Tibial nerve (tissue), 4 donors: ENCODE data around the gene FER1L5. TPM values are rescaled to one million over a fixed set of nuclear protein-coding genes. Genes with fewer than 3 reads are reported as not detected.

Experiments
- DNase-seq, 2 donors: peaks; one replicate each; pipeline ENCODE4 v3.0.0-alpha.2; 2019; ENCODE audit warnings: low spot score in 2 of 2
- H3K27ac ChIP-seq, 4 donors: fragments of 200-600 bp; sonication (generic) in 3 of 4; one replicate each; pipeline ENCODE4 v1.5.1; 2017 to 2019; ENCODE audit warnings: mild to moderate bottlenecking in 1 of 4
- H3K27me3 ChIP-seq, 2 donors: fragments of 200-600 bp; sonication (generic) in 1 of 2; one replicate each; pipeline versions ENCODE4 v1.5.1 to v1.6.0; 2017 to 2019
- H3K36me3 ChIP-seq, 3 donors: fragments of 200-600 bp; sonication (generic); one replicate each; pipeline ENCODE4 v1.5.1; 2018 to 2019
- H3K4me1 ChIP-seq, 4 donors: fragments of 200-600 bp; sonication (generic) in 3 of 4; one replicate each; pipeline ENCODE4 v1.5.1; 2017 to 2019
- H3K4me3 ChIP-seq, 4 donors: fragments of 200-600 bp; sonication (generic) in 3 of 4; one replicate each; pipeline ENCODE4 v1.5.1; 2017 to 2019; ENCODE audit warnings: mild to moderate bottlenecking in 1 of 4, moderate library complexity in 1 of 4
- H3K9me3 ChIP-seq, 4 donors: fragments of 200-600 bp; sonication (generic) in 3 of 4; one replicate each; pipeline ENCODE4 v1.5.1; 2017 to 2019
- CTCF ChIP-seq, 5 experiments: fragments of 200-600 bp in 3 of 5; fragments of 450-650 bp in 2 of 5; sonication (generic) in 3 of 5; IDR thresholded peaks; one replicate each; pipeline ENCODE4 v1.5.1; 2016 to 2019; ENCODE audit warnings: antibody characterized with exemption in 5 of 5, mild to moderate bottlenecking in 3 of 5, moderate library complexity in 2 of 5
- EP300 ChIP-seq, 2 donors: sonication (generic); formaldehyde crosslinking; IDR thresholded peaks; one replicate each; pipeline ENCODE4 v1.6.1; 2017; ENCODE audit warnings: antibody characterized with exemption in 2 of 2, mild to moderate bottlenecking in 1 of 2
- POLR2A ChIP-seq, 2 donors: fragments of 450-650 bp; IDR thresholded peaks; one replicate each; pipeline ENCODE4 v1.6.1; 2017; ENCODE audit warnings: antibody characterized with exemption in 2 of 2, mild to moderate bottlenecking in 2 of 2, moderate library complexity in 2 of 2
- WGBS, 2 donors: methylation state at CpG; one replicate each; pipeline ENCODE4 v1.1.5; 2018; 5-methylcytosine and 5-hydroxymethylcytosine counted together
- total RNA-seq, 4 donors: library from RNA; depleted of rRNA; stranded (reverse); fragments of >200 nt; gene quantifications; one replicate each; pipeline ENCODE4 v1.1.0, GENCODE V29; 2016

The FER1L5 gene
- total RNA-seq, 4 donors from 2014 or later, result 0.20 to 0.60 TPM; not detected in 2

GRCh38 chr2:96684883-96685576 lies 42.5 kb downstream of the FER1L5 start:
- Histone ChIP-seq H3K4me3 (no peak overlapping the region), H3K9me3 (no peaks in the 10 kb centered on the region), H3K36me3 (no peaks in the 10 kb centered on the region), H3K27me3 (peaks cover 0 to 9% of the 10 kb centered on the region in 2 donors), H3K4me1 (peaks cover 0 to 19% (median 0%) of the 10 kb centered on the region in 4 donors), H3K27ac (no peak overlapping the region)
- no peak for DNase-seq
- no peak for TF ChIP-seq POLR2A (IDR thresholded peaks at IDR 0.05)
- TF ChIP-seq EP300 (IDR thresholded peaks at IDR 0.05), result no peak
- TF ChIP-seq CTCF (IDR thresholded peaks at IDR 0.05), result no peak
- 49 to 65% methylated on average over 16 of the region's 16 CpGs for WGBS, 2 donors

GRCh38 chr2:96685577-96686459 lies 43.3 kb downstream of the FER1L5 start:
- DNase-seq, result no peak
- 44 to 56% methylated on average over 14 to 19 of the region's 19 CpGs for WGBS, 2 donors
- no peaks in the 10 kb centered on the region for H3K9me3 ChIP-seq
- no peak overlapping the region for H3K27ac ChIP-seq
- peaks cover 0 to 12% (median 0%) of the 10 kb centered on the region in 4 donors for H3K4me1 ChIP-seq
- H3K27me3 ChIP-seq, result peaks cover 0 to 9% of the 10 kb centered on the region in 2 donors
- no peak for TF ChIP-seq POLR2A (IDR thresholded peaks at IDR 0.05)
- no peak for TF ChIP-seq EP300 (IDR thresholded peaks at IDR 0.05)
- TF ChIP-seq CTCF (IDR thresholded peaks at IDR 0.05), result no peak
- no peaks in the 10 kb centered on the region for H3K36me3 ChIP-seq
- H3K4me3 ChIP-seq, result no peak overlapping the region

- Histone ChIP-seq H3K9me3 (no peaks in the 10 kb centered on the region), H3K4me1 (peaks cover 0 to 12% (median 0%) of the 10 kb centered on the region in 4 donors)
These were observed 44.7 kb downstream of the FER1L5 start for GRCh38 chr2:96687266-96687665.

GRCh38 chr2:96687711-96688640 lies 45.4 kb downstream of the FER1L5 start:
- Histone ChIP-seq H3K4me1 (peaks cover 0 to 12% (median 0%) of the 10 kb centered on the region in 4 donors), H3K9me3 (no peaks in the 10 kb centered on the region), H3K36me3 (no peaks in the 10 kb centered on the region), H3K27ac (no peak overlapping the region), H3K27me3 (peaks cover 0 to 9% of the 10 kb centered on the region in 2 donors), H3K4me3 (no peak overlapping the region)
- TF ChIP-seq POLR2A (IDR thresholded peaks at IDR 0.05) (no peak), EP300 (IDR thresholded peaks at IDR 0.05) (no peak), CTCF (IDR thresholded peaks at IDR 0.05) (no peak)
- no peak for DNase-seq
- WGBS, 2 donors, result 80 to 85% methylated on average over 23 to 26 of the region's 27 CpGs

More at GRCh38 chr2:96687266-96687665, 44.7 kb downstream of the FER1L5 start:
- 89 to 96% methylated on average over 3 of the region's 3 CpGs for WGBS, 2 donors
- Histone ChIP-seq H3K4me3 (no peak overlapping the region), H3K36me3 (no peaks in the 10 kb centered on the region), H3K27me3 (peaks cover 0 to 9% of the 10 kb centered on the region in 2 donors), H3K27ac (no peak overlapping the region)
- DNase-seq, result no peak
- no peak for TF ChIP-seq CTCF (IDR thresholded peaks at IDR 0.05)
- TF ChIP-seq POLR2A (IDR thresholded peaks at IDR 0.05), result no peak
- TF ChIP-seq EP300 (IDR thresholded peaks at IDR 0.05), result no peak
